Measurements from ENCODE around the gene MON1A.
A peak's percentile ranks its signal among the peaks of the same experiment; 100 is the strongest.

MON1A gene

DNA sequence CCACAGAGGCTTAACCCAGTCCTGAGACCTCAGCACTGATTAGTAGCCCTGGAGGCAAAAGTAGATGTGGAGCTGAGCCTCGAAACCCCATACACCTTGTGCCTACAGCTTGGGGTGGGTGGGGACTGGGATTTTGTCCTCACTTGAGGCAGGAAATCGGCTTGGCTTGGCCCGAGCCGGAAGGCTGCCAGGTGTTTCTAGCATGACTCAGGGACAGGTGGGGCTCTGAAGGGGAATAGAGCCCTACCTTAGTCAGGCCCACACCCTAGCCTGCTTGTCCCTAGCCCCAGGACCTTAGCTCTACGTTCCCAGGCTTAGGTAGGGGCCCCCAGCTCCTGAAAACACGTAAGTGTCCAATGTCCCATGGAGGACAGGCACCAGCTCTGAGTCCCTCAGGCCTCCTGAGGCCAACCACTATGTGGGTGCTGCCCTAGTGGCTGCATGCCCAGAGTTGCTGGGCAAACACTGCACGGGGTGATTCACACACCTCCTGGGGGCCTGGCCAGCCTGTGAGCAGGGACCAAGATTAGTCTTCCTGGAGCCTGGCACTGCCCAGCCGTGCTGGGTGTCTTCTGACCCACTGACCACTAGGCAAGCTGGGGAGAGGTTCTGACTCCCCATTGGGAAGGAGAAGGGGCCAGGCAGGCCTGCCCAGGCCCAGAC, 29.0 kb downstream of the MON1A start:
- H4K20me1 ChIP-seq (ENCODE audit: control insufficient read depth, insufficient read depth, low read depth, low read length), result no peaks in the 10 kb centered on the region
- H3K4me2 ChIP-seq (ENCODE audit: low read length), result peak overlapping the region; percentile 30; the same call in 1 of the 2 replicates
- H3K79me2 ChIP-seq (ENCODE audit: control insufficient read depth, low read length), result peaks cover 11% of the 10 kb centered on the region
- H3K9me2 ChIP-seq (replicated peaks; ENCODE audit: control insufficient read depth, low read length), result no peaks in the 10 kb centered on the region
- no peak for TF ChIP-seq EZH2phosphoT487 (IDR thresholded peaks at IDR 0.05; ENCODE audit: borderline replicate concordance, low read length)
- TF ChIP-seq, protein P1, sequence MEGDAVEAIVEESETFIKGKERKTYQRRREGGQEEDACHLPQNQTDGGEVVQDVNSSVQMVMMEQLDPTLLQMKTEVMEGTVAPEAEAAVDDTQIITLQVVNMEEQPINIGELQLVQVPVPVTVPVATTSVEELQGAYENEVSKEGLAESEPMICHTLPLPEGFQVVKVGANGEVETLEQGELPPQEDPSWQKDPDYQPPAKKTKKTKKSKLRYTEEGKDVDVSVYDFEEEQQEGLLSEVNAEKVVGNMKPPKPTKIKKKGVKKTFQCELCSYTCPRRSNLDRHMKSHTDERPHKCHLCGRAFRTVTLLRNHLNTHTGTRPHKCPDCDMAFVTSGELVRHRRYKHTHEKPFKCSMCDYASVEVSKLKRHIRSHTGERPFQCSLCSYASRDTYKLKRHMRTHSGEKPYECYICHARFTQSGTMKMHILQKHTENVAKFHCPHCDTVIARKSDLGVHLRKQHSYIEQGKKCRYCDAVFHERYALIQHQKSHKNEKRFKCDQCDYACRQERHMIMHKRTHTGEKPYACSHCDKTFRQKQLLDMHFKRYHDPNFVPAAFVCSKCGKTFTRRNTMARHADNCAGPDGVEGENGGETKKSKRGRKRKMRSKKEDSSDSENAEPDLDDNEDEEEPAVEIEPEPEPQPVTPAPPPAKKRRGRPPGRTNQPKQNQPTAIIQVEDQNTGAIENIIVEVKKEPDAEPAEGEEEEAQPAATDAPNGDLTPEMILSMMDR (IDR thresholded peaks at IDR 0.05; ENCODE audit: low read depth, low read length, poor library complexity, severe bottlenecking), result no peak
- no peak overlapping the region for H3K27ac ChIP-seq (ENCODE audit: low read depth, low read length)
- no peaks in the 10 kb centered on the region; the same call in 1 of the 2 replicates for H3F3A ChIP-seq (ENCODE audit: control insufficient read depth, insufficient read depth)
- no peaks in the 10 kb centered on the region for H3K36me3 ChIP-seq (ENCODE audit: control insufficient read depth, low read length)
- no peak overlapping the region for H3K4me3 ChIP-seq (ENCODE audit: low read length)
- H3K27me3 ChIP-seq (ENCODE audit: control insufficient read depth, low read length), result no peaks in the 10 kb centered on the region
- peaks cover 42% of the 10 kb centered on the region for H3K4me1 ChIP-seq (ENCODE audit: control insufficient read depth, low read length)
- H3K9me3 ChIP-seq (ENCODE audit: control insufficient read depth, insufficient read depth, low read length), result no peaks in the 10 kb centered on the region

DNA sequence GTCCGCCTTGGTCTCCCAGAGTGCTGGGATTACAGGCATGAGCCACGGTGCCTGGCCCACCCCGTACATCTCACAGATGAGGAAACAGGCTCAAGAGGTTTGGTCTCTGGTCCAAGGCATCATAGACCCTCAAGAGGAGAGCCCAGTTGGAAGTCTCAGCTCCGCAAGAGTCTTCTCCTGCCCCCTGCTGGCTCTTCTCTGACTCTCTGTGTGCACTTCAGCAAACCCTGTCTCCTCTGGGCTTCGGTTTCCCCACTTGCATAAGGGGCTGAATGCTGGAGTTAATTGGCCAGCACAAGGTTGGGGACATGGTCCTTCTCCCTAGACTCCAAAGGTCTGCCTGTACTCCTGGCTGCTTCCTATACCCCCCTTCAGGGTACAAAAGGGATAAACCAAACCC, 29.8 kb downstream of the MON1A start:
- Histone ChIP-seq H3F3A (ENCODE audit: control insufficient read depth, insufficient read depth) (no peaks in the 10 kb centered on the region; the same call in 1 of the 2 replicates), H3K27me3 (ENCODE audit: control insufficient read depth, low read length) (no peaks in the 10 kb centered on the region), H3K36me3 (ENCODE audit: control insufficient read depth, low read length) (no peaks in the 10 kb centered on the region), H3K79me2 (ENCODE audit: control insufficient read depth, low read length) (peaks cover 9% of the 10 kb centered on the region), H4K20me1 (ENCODE audit: control insufficient read depth, insufficient read depth, low read depth, low read length) (no peaks in the 10 kb centered on the region), H3K27ac (ENCODE audit: low read depth, low read length) (no peak overlapping the region), H3K4me3 (ENCODE audit: low read length) (no peak overlapping the region), H3K4me2 (ENCODE audit: low read length) (0 out of 2 replicates have a peak overlapping the region, but pooled peaks have one; percentile 30), H3K9me3 (ENCODE audit: control insufficient read depth, insufficient read depth, low read length) (no peaks in the 10 kb centered on the region), H3K9me2 (replicated peaks; ENCODE audit: control insufficient read depth, low read length) (no peaks in the 10 kb centered on the region), H3K4me1 (ENCODE audit: control insufficient read depth, low read length) (peaks cover 34% of the 10 kb centered on the region)
- TF ChIP-seq, protein P1 (IDR thresholded peaks at IDR 0.05; ENCODE audit: low read depth, low read length, poor library complexity, severe bottlenecking), result peak; percentile 80
- no peak for TF ChIP-seq EZH2phosphoT487 (IDR thresholded peaks at IDR 0.05; ENCODE audit: borderline replicate concordance, low read length)

DNA sequence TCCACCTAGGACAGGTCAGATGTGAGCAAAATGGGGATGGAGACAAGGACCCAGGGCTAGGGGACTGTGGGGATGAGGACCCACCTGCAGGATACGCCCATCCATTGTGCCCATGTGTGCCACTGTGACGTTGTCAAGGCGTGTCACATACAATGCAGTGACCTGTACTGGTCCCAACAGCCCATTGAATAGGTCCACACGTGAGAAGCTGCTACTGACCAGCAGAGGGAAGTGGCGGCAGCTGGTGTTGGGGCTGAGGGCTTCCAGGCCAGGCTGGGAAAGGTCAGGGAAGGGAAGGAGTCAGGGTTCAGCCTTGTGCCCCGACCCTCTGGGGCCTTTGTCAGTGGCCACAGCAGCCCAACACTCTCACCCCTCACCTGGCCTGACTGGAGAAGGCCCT, 30.6 kb downstream of the MON1A start:
- no peak overlapping the region for H3K27ac ChIP-seq (ENCODE audit: low read depth, low read length)
- TF ChIP-seq, protein P1 (IDR thresholded peaks at IDR 0.05; ENCODE audit: low read depth, low read length, poor library complexity, severe bottlenecking), result no peak
- TF ChIP-seq EZH2phosphoT487 (IDR thresholded peaks at IDR 0.05; ENCODE audit: borderline replicate concordance, low read length), result no peak

More for the DNA sequence above, 30.6 kb downstream of the MON1A start:
- Histone ChIP-seq H3K4me1 (ENCODE audit: control insufficient read depth, low read length) (peaks cover 25% of the 10 kb centered on the region), H3K9me2 (replicated peaks; ENCODE audit: control insufficient read depth, low read length) (no peaks in the 10 kb centered on the region), H3K9me3 (ENCODE audit: control insufficient read depth, insufficient read depth, low read length) (no peaks in the 10 kb centered on the region), H3K27me3 (ENCODE audit: control insufficient read depth, low read length) (no peaks in the 10 kb centered on the region), H3K4me2 (ENCODE audit: low read length) (no peak overlapping the region), H3K36me3 (ENCODE audit: control insufficient read depth, low read length) (no peaks in the 10 kb centered on the region), H3F3A (ENCODE audit: control insufficient read depth, insufficient read depth) (no peaks in the 10 kb centered on the region; the same call in 1 of the 2 replicates), H3K79me2 (ENCODE audit: control insufficient read depth, low read length) (peaks cover under 1% of the 10 kb centered on the region), H4K20me1 (ENCODE audit: control insufficient read depth, insufficient read depth, low read depth, low read length) (no peaks in the 10 kb centered on the region), H3K4me3 (ENCODE audit: low read length) (no peak overlapping the region)
